ENCODE results near the gene TTC22.
A peak's percentile ranks its signal among the peaks of the same experiment; 100 is the strongest.

The TTC22 gene

DNA sequence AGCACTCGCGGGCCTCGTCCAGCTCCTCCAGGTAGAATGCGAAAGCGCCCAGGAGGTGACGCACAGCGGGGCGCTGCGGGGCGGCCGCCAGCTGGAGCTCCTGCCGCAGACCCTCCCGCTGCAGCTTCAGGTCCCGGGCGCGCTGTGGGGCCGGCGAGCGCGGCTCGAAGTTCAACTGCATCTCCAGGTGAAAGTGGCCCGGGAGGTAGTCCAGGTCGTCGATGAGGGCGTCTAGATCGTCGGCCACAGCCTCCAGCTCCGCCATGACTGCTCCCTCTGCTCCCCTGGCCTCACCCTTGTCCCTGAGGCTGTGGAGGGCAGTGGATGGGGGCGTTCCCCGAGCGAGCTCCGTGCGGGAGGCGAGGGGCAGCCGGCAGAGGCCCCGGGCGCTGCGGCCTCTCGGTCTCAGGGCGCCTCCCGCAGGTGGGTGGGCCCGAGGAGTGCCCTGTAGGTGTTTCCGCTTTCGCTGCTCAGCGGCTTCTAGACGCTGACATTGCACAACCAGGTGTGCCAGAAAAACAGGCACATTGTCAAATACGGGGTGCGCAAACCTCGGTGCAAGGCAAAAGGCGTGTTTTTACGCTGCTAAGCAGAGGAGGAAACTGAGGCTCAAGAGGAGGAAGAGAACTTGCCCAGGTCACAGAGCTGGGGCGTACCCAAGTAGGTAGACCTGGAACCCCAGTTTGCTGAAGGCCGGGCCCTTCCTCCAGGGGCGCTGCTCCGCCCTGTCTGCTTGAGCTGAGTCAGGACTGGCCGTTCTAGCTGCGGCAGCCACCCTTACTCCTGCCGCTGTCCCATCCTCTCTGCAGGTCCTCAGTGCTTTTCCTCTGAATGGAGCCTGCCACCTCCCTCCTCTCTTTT is at the start of gene TTC22:
TTC22 (minus strand) TSS at position 425 of the 861 bp plus-strand sequence; CDS start at position 265, 160 bp downstream.
- DNase-seq (ENCODE audit: low read depth in 2 of 2): peak; percentile 48 to 62

DNA sequence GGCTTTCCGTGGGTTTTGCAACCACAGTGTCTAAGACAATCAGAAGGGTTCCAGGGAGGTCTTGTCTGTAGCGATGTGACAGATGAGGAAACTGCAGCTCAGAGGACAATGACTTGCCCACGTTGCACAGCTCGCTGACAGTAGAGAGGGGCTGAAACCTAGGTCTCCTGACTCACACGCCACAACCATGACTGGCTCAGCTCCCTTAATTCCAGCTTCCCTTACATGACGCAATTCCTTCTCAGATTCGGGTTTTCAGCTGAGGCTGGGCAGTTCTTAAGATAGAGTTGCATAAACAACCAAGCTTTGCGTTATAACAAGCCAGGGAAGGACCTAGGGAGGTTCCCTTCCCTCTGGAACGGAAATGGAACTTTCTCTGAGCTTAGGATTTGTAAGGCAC is 49.6 kb upstream of the TTC22 start:
- DNase-seq (ENCODE audit: low read depth in 2 of 2): no peak

DNA sequence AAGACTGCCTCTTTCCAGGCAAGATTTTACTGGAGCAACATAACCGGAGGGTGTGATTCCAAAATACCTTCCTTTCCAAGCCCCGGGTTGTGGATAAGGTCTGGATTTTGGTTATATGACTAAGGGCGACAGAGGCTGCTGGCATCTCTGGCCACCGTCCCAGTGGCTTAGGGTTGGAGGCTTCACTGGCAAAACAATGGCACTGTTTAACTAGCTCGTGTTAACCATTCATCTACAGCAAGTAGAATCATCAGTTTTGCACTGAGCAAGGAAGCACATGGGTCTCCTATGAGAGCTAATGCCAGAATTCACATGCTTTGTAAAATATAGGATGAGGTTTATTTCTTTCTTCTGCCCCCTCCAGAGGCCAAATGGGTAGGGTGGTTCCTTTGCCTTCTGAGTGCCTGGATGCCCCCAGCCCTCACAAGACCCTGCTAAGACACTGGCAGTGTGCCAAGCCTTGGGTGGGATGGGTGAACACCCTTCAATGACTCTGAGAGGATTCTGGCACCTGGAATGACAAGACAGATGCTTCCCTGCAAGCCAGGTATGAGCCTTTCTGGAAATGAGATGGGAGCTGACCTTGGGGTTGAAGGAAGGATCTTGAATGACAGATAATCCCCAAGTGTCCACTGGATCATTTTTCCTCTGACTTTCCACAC is 49.1 kb upstream of the TTC22 start:
- no peak for DNase-seq (ENCODE audit: low read depth in 2 of 2)

DNA sequence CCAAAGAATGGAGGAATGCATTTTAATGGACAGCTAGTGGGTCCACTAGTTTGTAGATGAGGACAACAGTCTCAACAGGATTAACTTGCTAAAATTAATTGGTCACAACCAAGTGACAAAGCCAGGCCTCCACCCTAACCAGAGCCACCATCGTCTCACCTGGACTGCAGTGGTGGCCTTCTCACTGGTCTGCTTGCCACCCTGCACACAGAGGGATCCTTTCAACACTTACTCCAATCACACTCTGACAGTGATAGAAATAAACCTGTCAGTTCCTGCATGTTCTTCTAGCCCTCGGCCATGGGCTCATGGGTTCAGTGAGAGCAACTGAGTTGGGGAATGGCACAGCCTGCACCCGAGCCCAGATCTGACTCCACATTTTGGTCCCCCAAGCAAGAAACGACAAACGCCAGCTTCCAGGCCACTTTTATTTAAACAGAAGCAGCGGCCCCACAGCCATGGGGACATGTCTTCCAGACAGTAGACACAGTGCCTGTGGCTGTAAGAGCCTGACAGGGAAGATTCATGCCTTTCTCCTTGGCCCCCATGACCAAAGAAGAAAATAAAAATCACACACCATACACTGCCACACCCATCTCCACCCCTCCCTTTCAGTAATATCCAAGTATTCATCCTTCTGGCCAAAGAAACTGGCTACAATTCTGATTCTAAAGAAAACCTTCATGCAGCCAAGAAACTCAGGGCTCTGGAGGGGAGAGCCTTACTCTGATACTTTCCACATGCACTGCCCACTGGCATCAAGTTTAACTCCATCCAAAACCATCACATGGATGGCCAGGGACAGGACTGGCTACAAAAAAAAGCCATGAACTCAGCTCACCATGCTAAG is 48.3 kb upstream of the TTC22 start:
- no peak for DNase-seq (ENCODE audit: low read depth in 2 of 2)

DNA sequence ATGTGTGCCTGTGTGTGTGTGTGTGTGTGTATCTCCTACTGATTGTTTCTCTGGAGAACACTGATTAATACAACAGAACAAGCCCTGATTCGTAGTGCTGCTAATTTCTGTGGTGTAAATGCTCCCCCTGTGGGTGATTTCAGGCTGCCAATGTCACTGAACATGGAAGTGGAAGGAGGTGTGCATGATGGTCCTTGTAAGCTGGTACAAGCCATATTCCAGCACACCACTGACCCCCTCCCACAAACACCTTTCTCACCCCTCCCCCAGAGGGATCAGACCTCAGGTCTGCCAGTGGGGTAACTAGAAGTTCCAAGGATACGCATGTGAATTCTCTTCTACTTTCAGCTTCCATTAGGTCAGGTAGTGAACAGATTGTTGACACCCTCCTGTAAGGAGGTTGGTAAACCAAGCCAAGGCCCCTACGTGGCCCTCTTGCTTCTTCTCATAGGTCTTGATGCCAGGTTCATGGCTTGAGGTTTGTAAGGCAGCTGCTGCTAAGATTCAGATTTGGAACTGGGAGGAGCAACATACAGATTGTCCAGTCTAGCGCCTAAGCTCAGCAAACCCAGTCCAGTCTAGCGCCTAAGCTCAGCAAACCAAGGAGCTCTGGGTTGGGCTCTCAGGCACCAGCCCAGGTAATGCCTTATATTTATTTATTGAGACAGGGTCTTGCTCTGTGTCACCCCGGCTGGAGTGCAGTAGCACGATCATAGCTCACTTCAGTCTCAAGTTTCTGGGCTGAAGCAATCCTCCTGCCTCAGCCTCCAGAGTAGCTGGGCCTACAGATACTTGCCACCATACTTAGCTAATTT is 47.2 kb upstream of the TTC22 start:
- no peak for DNase-seq (ENCODE audit: low read depth in 2 of 2)

DNA sequence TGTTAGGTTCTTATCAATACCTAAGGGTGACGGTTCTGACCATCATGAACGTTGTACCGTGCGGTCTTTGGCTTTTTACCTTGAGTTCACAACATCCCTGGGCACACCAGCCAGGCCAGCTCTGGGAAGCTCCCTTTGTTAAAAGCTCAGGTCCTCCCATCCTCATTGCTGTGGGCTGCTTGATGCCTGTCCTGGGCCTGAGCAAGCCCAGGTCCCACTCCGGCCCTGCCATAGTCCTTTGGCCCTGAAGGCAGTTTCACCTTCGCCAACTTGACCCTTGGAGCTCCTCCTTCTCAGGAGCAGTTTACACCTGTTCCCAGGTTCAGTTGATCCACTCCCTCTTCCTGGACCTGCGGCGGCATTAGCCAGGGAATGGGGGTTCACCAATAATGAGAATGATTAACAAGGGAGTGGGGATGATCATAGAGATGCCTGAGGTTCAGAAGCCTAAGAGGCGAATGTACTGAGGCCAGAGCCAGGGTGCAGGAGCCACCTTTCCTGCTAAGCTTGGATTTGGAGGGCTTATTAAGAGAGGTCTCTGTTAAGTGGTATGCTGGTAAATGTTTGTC is 45.7 kb upstream of the TTC22 start:
- DNase-seq (ENCODE audit: low read depth in 2 of 2): no peak

DNA sequence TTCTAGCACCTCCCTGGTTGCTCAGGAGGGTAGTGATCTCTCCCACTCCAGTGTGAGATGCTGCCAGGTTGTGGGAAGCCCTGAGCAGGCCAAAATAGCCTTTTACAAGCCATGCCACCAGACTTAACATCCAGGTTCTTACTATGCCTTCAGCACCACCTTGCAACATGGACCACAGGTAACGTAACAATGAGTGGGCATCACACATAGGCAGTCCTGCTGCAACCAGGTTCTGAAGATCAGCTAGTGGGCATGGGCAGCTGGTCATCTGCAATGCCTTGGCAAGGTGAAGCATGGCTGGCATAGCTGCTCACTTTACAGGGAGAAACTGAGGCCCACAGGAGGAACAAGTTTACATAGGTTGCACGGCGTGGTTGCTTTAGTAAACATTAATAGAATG is 45.2 kb upstream of the TTC22 start:
- DNase-seq (ENCODE audit: low read depth in 2 of 2): no peak

DNA sequence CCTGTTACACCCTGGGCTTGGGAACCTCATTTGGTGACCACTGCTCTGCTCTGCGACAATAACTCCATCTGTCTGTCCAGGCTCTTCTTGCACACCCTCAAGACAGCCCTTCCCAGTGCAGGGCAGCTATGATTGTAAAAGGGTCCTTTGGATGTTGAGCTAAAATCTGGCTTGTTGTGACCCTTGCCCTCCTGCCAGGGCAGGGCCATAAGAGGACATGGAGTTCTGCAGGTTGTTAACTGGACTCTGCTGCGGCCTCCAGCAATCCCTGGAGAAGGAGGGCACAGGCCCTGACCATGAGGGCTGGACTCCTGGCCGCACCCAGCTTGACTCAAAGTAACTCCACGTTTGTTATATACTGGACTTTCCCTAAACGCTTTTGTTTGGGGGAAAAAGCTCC is 44.6 kb upstream of the TTC22 start:
- no peak for DNase-seq (ENCODE audit: low read depth in 2 of 2)

DNA sequence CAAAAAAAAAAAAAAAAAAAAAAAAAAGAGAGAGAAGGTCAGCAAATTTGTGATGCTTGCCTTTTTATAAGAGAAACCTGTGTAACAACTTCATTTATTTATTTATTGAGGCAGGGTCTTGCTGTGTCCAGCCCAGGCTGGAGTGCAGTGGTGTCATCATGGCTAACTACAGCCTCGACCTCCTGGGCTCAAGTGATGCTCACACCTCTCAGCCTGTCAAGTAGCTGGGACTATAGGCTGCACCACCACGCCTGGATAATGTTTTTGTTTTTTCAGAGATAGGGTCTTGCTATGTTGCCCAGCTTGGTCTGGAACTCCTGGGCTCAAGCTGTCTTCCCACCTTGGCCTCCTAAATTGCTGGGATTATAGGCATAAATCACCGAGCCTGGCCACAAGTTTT is 43.4 kb upstream of the TTC22 start:
- no peak for DNase-seq (ENCODE audit: low read depth in 2 of 2)

DNA sequence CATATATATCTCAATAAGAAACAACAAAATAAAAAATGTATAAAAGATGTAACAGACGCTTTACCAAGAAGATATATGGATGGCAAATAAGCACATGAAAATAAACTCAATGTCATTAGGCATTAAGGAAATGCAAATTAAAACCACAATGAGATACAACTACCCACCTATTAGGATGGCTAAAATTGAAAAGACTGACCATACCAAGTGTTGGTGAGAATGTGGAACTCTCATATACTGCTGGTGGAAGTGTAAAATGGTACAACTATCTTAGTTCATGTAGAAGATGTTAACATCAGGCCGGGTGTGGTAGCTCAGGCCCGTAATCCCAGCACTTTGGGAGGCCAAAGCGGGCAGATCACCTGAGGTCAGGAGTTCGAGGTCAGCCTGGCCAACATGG is 42.3 kb upstream of the TTC22 start:
- no peak for DNase-seq (ENCODE audit: low read depth in 2 of 2)

DNA sequence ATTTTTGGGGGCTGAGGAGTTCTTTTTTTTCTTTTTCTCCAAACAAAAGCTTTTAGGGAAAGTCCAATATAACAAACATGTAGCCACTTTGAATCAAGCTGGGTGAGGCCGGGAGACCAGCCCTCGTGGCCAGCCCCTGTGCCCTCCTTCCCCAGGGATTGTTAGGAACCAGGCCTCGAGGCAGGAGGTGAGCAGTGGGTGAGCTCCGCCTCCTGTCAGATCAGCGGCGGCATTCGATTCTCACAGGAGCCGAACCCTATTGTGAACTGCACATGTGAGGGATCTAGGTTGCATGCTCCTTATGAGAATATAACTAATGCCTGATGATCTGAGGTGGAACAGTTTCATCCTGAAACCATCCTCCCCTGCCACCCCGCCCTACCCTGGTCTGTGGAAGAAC is 41.8 kb upstream of the TTC22 start:
- DNase-seq (ENCODE audit: low read depth in 2 of 2): no peak

DNA sequence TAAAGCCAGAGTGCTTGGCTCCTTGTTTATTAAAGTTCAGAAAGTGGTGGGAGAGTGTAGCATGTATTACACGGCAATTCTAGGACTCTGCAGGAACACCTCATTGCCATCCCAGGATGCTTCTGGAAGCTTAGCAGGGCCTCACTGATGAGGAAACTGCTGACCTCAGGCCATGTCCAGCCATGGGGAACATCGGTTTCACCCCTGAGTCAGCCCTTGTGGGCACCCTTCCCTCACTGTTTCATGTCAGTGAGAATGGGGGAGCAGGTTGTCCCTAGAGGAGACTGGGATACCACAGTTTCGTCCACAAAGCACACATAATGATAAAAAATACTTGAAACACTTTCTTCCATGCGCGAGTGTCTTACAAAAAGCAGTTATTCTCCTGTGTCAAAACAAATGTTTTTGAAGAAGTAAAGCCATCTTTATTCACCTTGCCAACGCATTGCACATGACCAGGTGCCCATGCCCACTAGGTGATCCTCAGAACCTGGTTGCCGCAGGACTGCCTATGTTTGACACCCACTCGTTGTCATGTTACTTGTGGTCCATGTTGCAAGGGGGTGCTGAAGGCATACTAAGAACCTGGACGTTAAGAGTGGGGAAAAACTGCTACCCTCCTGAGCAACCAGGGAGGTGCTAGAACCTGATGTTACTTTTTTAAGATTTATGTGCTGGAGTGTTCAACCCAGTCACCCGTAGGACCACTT is 41.2 kb upstream of the TTC22 start:
- no peak for DNase-seq (ENCODE audit: low read depth in 2 of 2)

DNA sequence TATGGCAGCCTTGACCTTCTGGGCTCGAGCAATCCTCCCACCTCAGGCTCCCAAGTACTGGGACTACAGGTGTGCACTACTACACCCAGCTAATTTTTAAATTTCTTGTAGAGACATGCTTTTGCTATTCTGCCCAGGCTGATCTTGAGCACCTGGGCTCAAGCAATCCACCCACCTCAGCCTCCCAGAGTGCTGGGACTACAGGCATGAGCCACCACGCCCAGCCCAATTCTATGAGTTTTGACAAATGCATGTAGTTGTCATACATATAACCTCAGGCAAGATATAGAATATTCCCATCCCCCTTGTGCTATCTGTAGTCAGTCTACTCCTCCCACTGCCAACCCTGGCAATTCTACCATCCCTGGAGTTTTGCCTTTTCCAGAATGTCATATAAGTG is 38.7 kb upstream of the TTC22 start:
- no peak for DNase-seq (ENCODE audit: low read depth in 2 of 2)

DNA sequence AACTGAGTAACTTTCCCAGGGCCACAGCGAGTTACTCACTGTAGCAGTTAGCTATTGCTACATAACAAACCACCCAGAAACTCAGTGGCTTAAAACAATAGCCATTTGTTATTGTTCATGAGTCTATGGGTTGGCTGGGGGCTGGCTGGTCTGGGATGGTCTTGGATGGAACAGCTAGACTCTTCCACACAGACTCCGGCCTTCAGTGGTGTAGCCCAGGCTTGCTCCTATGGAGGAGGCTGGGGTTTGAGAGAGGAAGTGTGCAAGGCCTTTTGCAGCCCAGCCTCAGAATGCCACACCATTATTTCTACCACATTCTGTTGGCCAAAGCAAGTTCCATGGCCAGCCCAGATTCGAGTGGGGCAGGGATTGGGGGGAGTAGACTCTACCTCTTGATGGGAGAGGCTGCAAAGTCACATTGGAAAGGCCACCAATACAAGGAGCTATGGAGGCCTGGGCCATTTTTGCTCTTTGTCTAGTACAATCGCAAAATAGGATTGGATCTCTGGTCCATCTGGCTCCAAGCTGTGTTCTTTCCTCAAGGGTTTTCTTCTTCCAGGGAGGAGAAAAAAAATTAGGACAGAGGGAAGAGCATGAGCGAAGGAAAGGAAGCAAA is 37.5 kb upstream of the TTC22 start:
- DNase-seq (ENCODE audit: low read depth in 2 of 2): no peak

DNA sequence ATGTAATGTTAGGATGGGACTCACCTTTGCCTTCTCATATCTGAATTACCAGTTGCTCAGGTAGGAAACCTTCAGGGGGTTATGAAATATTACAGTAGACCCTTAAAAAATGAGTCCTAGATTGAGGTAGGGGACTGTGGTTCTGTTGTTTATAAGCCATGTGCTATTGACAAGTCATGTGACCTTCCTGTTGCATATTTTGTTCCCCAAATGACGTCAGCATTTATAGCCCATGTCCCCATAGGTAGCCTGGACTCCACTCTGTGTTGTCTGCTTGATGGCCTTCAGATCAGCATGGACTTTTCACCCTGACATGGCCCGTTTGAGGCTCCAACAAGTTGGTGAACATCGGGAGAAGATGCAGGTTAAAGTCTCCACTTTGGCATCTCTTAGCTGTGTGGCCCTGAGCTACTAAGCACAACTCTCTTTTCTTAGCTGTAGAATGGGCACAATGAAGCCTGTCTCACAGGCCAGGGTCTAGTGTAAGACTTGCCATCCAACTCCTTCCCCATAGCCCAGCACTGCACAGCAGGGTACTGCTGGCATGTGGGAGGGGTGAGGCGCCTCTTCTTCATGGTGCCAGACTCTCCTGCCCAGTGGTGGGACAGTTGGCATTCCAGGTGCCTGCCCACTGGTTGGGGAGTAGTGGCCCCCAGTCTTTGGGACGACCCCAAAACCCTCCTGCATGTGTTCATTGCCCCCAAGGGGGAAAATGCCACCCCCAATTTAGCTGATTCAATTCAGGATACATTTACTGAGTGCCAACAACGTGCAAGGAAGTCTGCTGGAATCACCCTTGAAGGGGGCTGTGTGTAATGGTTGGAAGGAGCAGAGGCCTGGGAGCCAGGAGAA is 36.1 kb upstream of the TTC22 start:
- no peak for DNase-seq (ENCODE audit: low read depth in 2 of 2)

DNA sequence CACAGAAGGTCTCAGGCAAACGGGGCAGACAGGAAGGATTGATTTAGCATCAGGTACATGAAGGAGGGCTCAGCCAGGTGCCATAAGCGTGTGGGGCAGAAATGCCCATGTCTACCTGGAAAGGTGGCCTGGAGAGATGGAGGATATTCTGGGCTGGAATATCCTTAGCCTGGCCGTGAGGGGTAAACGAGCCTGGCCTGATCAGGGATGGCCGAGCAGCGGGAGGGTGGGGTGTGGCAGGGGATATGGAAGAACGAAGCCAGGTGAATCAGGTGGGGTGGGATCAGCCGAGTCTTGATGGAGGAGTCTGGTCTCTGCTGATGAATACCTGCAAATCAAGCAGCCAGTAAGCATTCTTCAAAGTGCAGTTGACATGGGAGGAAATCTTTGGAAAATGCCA is 35.5 kb upstream of the TTC22 start:
- no peak for DNase-seq (ENCODE audit: low read depth in 2 of 2)

DNA sequence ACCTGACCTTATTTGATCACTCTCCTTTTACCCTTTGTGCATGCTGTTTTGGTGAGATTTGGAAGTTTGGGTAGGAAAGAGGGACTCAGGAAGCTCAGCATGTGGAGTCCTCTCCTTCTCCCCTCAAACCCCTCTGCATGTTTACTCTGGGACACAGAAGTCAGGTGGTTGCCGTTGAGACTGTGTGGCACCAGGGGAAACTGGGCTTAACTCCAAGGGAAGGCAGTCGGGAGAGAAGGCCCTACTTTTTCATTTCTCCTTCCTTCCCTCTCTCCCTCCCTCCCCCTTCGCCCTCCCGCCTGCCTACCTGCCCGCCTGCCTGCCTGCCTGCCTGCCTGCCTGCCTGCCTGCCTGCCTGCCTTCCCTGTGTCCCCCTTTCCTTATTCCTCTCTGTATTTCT is 34.8 kb upstream of the TTC22 start:
- DNase-seq (ENCODE audit: low read depth in 2 of 2): no peak

DNA sequence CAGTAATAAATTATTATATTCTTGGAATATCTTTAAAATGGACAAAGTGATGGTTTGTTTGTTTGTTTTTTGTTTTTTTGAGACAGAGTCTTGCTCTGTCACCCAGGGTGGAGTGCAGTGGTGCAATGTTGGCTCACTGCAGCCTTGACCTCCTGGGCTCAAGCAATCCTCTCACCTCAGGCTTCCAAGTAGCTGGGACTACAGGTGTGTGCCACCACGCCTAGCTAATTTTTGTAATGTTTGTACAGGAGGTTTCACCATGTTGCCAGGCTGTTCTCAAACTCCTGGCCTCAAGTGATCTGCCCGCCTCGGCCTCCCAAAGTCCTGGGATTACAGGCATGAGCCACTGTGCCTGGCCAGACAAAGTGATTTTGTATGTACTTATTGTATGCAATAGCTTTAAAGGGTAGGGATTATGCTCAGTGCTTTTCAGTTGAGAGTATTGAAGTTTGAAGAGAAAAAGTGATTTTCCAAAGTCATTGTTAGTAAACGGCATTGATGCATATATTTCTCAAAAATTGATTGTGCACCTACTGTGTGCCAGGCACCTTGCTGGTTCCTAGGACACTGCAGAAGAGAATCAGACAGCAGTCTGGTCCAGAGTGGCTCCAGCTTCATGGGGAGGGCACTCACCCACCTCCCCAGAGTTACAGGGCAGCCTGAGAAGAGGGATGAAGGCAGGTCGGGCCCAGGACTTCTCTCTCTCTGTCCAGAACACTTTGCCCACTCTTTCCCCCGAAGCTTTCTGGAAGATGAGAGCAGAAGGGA is 34.2 kb upstream of the TTC22 start:
- DNase-seq (ENCODE audit: low read depth in 2 of 2): no peak

Data from stimulated activated CD8-positive, alpha-beta memory T cell treated with anti-CD3 and anti-CD28 coated beads, Interleukin-7, amount 100 ng/mL, for 4 hours (primary cell).